GM21825 (cell line): ENCODE data around the gene FRMD3.
A peak's percentile ranks its signal among the peaks of the same experiment; 100 is the strongest.

Experiments used
- ATAC-seq: cut with Tn5 transposase; IDR thresholded peaks from one replicate; pipeline ENCODE4 v1.9.1; 2021; ENCODE audit warnings: mild to moderate bottlenecking, moderate library complexity; ENCODE audit not compliant: unreplicated experiment

Gene FRMD3

DNA sequence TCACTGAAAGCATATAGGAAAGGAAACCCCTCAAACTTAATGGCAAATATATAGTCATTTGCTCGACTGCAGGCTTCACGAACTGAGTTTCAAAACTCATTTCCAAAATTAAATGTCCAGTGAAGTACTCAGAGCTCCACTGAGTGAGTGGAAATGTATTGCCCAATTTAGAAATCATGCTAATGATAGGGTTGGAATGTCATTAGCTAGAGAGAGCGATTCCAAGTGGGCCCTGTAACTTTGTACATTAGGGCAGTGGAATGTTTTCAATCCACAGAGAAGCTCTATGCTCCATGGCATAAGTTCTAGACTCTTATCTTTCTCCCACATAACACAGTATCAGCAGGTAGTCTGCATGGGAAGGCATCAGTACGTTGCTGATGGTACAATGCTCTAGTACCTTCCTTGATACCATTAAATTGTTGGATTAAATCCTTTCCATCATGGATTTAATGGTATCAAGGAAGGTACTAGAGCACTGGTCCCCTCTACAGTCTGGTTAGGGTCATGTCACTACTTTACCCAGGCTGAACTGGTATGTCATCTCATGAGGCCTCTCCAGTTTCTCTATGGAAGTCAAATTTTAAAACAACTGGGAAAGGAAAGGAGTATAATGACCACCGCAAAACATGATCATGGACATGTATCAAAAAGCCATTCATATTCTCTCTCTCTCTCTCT is 292.1 kb downstream of the FRMD3 start:
- no peak for ATAC-seq

DNA sequence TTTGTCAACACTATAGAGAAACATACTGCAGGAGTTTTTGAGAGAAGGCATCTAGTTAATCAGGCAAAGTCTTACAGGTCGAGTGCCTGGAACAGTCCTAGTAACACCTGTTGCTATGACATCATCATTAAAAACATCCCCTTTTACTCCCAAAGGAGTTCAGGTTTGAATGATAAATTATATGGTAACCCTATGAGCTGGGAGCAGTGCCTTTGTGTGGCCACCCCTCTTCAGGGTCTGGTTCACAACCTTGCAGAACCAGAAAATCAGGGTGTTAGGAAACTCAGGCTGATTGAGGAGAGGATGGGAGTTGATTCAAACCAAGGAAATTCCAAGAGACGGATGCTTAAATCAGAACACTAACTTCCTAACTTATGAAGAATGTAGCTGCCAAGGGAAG is 296.1 kb downstream of the FRMD3 start:
- ATAC-seq: no peak

DNA sequence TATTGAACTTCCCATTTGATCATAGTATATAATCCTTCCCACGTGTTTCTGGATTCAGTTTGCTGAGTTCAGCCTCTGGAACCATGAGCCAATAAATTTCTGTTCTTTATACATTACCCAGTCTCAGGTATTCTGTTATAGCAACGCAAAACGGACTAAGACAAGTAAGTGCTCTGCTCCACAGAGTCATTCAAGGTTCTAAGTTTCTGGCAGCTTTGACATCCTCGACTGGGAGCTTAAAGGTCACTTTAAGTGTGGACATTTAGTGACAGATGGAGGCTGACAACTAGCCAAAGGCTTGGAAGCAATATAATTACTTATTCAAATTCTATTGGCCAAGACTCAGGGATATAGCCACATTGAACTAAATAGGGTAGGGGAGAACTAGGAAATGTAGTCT is 297.5 kb downstream of the FRMD3 start:
- no peak for ATAC-seq

DNA sequence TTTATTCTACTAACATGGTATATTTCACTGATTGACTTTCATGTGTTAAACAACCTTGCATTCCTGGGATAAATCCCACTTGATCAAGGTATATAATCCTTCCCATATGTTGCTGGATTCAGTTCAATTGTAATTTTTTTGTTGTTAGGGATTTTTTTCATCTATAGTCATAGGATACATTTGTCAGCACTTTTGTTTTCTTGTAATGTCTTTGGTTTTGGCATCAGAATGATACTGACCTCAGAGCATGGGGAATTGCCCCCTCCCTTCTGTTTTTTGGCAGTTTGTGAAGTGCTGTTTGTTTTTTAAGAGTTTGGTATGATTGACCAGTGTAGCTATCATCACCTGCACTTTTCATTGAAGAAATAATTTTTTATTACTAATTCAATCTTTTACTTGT is 298.5 kb downstream of the FRMD3 start:
- no peak for ATAC-seq

DNA sequence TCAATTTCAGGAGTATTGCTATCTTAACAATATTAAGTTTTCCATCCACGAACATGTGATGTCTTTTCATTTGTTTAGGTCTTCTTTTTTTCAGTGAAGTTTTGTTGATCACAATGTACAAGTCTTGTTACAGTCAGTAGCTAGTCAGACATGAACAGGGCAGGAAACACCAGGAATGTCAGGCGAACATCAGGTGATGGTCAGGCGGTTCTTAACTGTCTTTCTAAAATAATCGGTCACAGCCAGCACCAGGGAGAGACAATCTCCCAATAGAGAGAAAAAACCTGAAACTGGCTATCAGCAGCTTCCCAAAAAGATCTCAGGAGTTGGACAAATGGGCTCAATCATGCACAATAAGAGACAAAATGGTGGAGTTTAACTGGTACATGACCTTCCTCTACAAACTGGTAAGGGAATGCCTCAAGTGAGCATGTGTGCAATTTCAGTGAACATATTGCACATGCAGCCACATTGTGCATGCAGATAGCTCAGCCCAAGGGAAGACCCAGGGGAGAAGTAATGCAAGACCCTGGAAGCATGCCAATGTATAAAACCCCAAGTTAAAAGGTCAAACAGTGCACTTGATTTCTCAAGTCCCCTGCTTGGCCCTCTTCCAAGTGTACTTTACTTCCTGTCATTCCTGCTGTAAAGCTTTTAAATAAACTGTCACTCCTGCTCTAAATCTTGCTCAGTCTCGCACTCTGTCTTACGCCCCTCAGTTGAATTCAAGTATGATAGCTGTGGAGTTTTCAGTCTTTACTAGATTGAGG is 299.1 kb downstream of the FRMD3 start:
- ATAC-seq: no peak

DNA sequence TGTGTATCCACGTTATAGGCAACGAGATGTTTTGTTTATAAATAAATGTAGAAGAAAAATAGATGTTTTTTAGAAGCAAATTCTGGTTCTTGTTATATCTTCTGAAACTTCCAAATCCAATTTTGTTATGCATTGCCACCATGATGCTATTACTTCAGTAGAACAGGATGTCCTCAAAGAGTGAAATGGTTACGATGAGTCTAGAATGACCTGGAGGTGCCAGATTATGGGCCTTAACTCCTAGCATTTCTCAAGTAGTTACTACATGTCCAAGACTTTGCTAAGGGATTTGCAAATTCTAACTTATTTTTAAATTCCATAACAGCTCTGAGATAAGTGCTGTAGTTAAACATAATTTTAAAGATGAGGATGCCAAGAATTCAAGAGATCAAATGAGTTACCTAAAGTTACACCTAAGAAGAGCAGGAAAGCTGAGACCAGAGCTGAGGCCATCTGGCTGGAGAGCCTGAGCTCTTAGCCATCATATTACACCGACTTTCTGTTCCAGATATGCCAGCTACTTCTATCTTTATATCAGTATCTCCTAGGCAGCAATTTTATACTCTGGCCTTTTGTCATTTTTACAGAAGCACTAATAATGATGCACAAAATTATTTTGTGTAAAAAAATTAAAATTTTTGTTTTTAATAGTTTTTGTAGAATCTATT is 302.0 kb downstream of the FRMD3 start:
- ATAC-seq: no peak

DNA sequence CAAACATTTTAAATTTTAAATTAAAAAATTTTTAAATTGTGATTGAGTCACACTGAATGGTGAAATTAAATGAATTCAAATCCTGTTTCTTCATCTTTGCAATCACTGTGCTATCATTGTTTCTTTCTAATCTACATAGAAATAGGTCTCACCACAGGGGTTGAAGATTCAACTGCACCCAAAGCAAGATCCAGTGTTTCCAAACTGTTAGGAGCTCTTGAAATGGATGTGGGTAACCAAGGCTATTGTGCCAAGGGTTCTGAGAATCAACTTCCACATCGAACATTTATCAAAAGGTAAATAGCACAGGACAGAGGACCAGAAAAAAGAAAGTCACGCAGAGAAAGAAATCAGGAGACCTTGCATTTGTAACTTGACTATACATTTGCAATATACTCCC is 302.7 kb downstream of the FRMD3 start:
- ATAC-seq: no peak

DNA sequence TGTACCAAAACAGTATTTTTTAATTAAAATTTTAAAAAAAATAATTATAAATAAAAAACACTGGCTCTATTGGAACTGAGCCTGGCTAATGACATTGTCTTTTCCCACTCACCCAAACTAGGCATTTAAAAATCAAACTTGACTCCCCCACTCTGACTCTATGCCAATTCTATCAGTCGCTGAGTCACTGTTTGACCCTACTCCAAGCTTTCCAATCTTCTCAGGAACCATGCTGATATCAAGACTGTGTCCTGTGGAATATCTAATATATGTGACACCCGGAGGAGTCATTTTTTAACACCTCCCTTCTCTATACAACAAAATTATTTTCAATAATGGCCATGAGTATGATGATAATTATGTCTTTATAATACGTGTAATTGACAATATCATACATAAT is 303.7 kb downstream of the FRMD3 start:
- ATAC-seq: no peak

DNA sequence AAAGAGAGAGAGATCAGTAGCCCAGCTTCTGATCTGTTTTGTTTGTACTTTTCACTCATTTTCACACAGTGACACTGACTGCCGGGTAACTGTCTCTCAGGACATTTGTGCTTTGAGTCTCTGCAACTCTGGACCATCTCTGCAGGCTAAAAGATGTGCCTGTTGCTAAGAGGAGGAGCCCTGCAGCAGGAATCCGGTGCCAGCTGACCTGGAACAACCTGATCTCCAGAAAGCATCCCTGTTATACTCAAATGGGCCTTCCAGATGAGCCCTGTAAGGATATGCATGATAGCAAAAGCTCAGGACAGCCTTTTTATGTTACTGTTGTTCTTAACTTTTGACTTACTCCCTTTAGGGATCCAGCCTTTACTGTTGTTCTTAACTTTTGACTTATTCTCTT is 304.6 kb downstream of the FRMD3 start:
- no peak for ATAC-seq

DNA sequence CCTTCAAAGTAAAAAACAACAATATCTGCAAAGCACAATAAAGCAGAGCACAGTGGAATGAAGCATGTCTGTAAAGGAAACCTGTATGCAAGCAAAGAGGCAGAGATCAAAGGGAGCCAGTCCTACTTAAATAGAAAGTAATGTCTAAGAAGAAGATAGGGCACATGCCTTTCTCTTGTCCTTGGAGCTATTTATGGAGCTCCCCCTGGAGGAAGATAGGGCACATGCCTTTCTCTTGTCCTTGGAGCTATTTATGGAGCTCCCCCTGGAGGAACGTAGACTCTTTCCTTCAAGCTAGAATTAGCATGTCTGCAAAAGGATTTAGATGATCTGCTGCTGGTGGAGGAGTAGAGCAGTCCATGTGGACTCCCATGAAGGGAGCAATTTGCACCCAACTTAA is 307.2 kb downstream of the FRMD3 start:
- ATAC-seq: no peak

DNA sequence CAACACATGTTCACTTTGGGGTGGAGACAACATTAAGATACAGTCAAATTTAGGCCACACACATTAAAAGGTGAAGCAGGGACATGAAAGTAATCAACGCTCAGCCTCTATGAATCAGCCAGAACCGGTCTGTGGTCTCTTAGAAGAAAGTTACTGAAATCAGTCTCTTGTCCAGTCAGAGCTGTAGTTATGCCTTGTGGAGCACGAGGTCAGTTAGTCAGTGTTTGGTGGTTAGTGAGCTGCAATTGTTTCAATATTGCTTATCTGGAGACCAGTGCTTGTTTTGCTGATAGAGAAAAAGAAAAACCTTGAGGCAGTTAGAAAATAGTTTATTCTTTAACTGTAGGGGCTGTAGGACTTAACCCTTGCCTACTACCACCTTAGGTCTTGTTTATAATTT is 317.5 kb downstream of the FRMD3 start:
- peak; percentile 88 for ATAC-seq

DNA sequence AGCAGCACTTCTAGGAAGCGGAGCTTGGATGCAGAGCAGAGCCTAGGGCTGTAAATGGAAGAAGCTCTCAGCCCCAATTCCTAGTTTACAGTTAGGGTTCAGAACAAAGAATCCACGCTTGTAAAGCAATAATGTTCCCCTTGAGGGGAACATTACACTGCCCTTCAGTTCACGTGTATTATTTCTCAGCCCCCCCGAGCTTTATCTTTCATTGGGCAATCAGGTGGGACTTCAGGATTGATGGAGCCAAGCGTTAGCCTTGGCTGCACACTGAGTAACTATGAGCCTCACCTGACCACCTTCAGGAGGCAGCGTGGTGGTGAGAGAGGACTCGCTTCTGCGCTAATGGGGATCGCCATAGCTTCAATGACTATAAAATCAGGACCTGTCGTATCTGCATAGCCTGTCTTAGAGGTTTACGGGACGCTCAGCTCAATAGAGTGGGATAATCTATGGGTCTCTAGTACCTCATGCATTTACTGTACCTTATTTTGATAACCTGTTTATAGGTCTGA is 318.2 kb downstream of the FRMD3 start:
- ATAC-seq: no peak

DNA sequence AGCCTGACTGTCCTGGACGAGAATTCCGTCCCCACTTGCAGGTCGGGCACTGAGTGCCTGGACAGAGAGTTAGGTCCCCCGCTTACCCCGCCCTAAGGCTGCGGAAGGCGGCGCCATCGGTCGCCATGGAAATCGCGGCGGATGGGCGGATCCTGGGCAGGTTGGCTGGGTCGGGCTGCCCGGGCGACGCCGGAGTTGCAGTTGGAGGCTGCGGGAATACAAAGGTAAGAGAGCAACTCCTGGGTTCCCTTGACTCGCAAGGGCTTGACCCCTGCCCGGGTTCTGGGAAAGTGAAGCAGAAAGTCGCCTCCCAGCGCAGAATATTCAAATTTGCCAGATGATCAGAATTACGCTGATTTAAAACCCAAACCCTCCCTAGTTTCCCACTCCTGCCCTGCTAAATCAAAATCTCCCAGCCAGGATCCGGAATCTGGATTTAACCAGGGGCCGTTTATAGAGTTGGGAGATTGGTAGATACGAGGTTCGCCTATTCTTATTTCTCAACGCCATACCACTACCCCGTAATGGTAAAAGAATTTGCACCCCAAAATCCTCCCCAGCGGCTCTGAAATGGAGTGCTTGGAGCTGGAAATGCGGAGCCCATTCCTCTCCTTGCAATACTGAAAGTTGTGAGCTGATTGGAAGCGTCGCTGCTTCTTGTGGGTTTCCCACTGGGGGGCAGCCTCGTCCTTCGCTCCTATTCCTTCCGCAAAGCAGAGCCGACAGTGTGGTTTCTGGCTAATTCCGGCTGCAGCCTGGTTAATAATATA is 318.9 kb downstream of the FRMD3 start:
- peak; percentile 65 for ATAC-seq

DNA sequence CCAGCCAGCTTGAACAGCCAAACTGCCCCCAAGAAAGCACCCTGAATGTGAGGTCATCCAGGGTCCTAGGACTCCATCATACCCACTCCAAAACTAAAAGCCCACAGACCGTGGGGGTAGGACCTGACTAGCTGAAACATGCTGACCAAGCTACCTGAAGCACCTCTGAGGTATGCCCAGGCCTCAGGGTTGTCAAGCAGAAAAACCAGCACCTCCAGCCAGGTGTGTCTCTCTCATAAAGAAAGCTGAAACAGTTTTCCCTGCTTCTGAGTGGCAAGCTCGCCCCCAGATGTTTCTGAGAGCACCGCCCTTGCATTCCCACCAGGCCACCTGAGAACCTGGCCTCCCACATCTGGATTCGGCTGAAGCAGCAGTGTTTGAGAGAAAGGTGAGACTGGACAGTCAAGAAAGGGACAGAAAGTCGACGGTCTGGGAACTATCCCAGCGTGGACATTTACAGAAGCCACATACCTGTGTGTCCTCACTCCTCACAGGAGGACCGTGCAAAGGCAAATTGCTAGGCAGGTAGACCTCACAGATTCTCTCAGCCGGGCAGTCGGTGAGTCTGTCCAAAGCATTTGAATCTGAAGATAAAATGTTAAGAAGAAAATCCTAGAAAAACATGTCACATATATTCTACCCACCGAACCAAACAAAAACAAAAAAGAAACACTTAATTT is 319.6 kb downstream of the FRMD3 start:
- no peak for ATAC-seq

DNA sequence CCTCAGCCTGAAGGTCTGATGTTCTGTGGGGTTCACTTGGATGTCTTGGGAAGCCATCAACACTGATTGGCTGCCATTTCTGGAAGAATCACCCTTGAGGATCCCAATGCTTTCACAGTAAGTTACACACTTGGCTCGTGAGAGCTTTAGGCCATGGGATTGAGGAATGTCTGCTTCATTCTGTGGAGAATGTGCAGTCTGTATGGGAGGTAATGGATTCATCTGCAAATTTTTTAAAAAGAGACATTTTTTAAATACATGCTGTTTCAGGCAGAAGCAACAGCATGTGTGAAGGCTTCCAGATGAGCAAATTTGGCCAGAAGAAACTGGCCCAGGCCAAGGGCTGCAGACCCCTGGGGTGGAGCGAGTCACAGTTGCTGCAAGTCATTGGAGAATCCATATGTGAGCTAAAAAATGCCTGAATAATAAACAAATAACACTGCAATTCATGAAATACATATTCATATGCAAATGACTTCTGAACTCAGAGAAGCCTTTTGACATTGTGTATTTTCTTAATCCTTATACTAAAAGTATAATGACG is 328.9 kb downstream of the FRMD3 start:
- ATAC-seq: no peak

DNA sequence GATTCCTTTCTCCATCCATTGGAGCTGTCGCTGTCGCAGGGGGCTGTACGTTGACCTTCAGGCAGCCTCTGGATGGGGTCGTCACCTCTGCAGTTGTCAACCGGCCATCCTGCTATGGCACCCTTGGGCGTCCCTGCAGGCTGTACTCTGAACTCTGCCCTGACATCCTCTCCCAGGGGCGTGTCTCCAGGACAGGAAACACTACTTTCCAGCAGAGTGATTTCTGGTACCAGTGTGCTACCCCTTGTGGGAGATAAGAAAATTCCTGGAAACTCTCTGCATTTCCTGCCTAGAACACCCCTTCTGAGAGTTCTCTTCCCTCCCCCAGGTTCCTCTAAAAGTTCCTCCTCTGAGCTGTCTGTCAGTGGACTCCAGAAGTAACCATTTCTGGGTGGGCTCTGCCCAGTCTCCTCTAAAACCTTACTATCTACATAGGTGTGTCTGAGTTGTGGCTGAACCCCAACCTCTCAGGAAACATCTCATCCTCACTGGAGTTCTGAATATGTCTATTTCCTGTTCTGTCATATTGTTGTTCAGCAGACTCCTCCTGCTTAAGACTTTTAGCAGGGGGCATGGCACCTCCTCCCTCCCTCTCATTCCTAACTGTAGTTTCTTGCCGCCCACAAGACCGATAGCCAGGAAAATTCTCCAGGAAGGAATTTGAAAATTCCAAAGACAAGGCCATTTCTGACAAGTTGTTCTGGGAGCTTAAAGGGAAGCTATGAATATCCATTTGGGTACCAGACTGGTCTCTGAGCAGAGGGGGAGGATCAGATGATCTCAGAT is 329.9 kb downstream of the FRMD3 start:
- no peak for ATAC-seq

DNA sequence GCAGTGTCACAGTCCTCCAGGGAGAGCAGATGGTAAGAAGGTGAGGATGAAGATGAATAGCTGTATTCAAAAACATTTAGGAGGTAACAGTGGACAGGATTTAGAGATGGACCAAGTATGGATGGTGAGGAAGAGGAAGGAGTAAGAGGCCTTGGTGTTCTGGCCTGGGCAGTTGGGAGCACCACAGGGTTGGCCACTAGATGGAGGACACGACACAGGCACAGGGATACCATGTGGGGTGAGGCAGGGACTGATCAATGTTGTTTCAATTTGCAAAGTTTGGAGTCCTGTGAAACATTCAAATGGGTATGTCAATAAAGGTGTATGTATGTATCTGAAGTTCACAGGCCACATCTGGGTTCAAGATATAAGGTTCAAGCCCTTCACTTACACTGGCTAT is 334.2 kb downstream of the FRMD3 start:
- no peak for ATAC-seq

DNA sequence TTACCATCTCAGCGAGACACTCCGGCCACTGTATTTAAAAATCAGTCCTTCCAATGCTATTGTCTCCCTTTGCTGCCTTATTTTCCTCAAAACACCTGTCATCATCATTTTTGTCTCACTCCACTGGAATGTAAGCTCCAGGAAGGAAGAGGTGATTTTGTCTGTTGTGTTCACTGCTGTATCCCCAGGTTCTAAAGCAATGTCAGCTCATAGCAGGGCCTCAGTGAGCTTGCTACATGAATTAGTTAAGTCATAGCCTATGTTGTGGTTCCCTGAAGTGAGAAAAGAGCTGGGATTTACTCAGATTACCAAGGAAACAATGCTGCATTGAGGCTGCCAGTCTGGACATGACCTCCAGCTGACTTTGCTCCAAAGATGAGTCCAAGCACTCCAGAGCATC is 337.7 kb downstream of the FRMD3 start:
- ATAC-seq: no peak

DNA sequence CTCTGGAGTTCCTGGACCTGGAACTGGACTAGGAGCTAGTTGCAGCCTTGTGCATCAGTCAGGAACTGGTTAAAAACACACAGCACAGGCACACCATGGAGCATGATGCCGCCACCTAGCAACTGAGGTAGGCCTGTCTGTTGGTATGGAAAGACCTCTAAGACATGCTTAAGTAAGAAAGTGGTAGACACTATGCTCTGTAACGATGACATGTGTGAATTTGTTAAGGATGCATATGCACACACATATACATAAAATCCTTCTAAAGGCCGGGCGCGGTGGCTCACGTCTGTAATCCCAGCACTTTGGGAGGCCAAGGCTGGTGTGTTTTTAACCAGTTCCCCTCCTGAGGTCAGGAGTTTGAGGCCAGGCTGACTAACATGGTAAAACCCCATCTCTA is 338.4 kb downstream of the FRMD3 start:
- ATAC-seq: no peak

DNA sequence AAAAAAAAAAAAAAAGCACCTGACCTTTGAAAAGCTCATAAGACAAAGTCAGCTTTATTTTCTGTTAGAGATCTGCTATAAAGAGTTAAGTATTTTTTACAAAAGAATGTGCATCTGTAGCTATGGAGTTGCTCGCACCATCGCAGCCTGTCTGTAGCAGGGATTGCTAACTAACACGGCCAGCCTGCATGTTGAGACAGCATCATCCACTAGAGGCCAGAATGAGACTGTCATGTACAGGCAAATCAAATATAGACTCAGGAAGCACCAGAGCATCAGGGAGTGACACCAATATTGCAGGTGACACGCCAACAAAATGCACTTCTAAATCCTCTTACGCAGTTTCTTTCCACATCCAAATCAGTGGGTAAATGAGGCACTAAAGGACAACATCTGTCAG is 339.0 kb downstream of the FRMD3 start:
- no peak for ATAC-seq
